NCI-H2171 (cell line): ENCODE results near the gene RBM26.

Experiments used
- DNase-seq: peaks from one replicate; lab custom pipeline; 2025; lab: John Stamatoyannopoulos, UW

The RBM26 gene

DNA sequence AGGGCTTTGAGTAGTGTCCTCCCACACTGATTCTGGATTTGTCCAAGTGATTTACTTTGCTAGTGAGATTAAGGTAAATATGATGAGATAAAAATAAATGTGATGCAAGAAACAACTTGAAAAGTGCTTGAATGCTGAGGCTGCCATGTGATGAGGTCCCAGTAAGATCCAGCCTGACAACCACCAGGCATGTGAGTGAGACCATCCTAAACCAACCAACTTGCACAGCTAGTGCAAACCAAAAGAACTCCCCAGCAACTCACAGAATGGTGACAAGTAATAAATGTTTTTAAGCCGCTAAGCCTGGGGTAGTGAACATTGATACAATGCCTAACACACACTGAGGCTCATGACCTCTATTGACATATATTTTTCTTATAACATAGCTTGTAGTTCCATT is 13.3 kb upstream of the RBM26 start:
- DNase-seq = no peak

DNA sequence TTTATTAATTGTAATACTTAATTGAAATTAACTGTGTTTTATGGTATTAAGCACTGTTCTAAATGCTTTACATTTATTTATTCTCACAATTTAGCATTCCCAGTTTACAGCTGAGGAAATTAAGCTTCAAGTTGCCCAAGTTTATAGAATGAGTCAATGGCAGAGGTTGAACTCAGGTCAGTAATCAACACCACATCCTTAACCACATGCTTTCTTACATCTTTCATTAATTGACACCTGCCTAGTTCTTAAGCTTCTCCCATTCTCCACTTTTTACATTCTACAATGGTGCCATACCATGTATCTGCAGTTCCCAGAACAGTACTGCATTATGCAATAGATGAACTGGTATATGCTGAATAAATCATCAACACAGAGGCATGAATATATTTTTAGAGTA is 11.7 kb upstream of the RBM26 start:
- no peak for DNase-seq

DNA sequence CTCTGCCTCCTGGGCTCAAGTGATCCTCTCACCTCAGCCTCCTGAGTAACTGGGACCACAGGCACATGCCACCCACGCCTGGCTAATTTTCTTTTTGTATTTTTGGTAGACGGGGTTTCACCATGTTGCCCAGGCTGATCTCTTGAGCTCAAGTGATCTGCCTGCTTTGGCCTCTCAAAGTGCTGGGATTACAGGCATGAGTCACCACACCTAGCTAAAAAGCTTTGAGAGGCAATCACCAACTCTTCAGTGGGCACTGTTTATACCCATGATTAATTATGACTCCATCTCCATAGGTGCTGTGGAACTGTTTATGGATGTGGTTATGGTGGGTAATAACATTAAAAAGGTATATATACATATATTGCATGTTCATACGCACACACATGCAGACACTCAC is 7.5 kb upstream of the RBM26 start:
- DNase-seq = no peak

DNA sequence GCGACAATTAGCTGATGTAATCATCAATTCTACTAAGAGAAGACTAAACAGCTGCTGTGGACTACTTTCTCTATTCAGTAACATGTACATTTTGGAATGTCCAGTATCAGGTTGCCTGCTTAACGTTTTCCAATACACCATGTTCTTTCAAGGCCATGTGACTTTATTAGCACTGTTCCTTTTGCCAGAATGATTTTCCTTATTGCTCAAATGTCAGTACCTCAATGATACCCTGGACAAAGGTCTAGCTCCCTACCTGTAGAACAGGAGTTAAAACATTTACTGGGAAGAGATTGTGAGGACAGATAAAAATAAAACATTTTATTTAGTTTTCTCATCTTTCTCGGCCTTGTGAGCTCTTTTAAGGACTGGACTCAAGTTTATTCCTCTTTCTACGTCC is 3.8 kb upstream of the RBM26 start:
- DNase-seq = no peak

DNA sequence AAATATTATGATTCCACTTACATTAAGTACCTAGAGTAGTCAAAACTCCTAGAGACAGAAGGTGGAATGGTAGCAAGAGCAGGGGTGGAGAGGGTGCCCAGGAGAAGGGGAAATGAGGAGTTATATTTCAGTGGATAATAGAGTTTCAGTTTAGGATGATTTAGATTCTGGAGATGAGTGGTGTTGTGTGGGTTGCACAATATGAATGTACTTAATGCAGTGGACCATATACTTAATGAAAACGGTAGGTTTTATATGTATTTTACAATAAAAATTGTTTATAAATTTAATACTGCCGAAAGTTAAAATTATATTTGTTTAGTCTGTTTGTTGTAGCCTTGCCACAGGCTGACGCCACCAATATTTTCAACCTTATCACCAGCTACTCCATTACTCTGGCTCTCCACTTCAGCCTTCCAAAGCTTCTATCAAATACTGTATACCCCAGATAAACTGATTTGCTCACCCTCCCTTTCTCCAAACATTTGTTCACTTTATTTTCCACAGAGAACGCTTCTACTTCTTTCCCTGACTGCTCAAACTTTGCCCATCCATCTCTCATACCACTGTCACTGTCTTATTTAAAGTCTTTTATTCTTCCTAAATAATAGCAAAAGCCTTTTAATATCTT is 1.4 kb upstream of the RBM26 start:
- DNase-seq = no peak

DNA sequence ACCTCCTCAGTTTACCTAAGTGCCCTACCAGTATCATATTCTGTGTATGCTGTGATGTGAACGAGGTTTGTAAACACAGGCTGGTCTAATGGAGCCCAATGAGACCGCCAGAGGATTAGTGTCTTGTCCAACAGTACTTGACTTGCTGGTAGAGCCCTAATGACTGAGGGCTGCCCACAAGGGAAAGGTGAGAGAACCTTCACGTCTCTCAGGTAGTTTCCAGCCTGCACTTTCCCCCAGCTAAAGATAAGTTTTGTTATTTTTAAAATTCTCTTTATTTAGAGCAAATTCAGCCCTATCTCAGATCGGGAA is 498 bp upstream of the RBM26 start:
- no peak for DNase-seq

DNA sequence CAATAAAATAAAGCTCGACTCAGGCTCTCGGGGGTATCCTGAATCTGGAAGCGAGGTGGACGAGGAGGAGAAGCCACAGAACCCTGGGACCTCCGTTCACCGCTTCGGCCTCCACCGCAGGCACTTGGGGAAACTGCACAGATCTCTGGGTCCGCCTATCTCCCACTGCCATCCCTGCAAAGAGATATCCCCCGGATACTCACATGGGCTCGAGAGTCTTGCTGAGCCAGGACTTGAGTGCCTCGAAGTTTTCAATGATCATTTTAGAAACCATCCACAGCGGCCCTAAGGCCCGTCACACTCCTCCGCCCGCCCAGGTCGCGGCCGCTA is 589 bp downstream of the RBM26 start:
- no peak for DNase-seq

DNA sequence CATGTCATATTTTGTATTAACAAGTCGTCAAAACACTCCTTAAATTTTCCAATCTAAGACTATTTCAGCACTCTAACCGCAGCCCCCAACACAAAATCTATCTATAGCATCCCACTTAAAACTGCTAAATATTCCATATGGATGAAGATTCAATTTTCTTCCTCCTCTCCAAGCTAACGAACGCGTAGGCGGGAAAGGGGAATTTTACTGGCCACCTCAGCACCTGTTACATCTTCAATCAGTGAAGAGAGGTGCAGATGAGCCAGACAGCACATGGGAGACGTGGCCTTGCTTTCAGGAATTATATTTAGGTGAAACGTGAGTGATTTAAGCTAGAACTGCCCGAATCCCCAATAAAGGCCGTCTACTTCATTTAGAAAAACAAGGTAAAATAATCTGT is 1.1 kb downstream of the RBM26 start:
- no peak for DNase-seq

DNA sequence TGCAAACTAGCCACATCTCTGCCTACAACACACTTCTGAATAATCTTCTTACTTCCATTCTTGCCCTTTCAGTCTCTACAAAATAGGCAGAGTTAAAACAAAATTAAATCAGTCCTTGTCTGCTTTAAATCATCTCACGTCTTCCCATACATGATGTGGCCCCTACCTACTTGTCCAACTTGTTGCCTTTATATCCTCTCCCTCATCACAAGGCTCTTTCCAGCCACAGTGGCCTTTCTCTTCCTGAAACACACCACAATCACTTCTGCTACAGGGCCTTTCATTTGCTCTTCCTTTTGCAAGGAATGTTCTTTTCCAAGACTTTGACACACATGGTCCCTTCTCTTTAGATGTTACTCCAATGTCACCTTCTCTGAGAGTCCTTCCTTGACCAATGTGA is 1.7 kb downstream of the RBM26 start:
- DNase-seq = no peak

DNA sequence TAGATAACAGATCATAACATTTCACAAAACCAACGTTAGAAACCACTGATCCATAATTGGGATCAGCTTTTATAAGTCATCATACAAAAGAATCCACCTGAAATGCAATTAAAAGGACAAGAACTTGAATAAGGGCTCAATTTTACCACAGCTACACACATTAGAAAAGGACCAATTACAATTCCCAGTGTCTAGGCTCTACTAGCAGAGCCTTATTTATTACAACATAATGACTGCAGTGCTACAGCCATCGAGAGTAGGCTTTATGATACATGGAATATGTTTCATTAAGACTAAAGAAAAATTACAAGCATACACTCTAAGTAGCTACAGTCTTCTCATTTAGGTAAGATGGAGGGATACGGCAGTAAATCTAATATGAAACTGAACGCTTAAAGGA is 2.9 kb downstream of the RBM26 start:
- DNase-seq = no peak

DNA sequence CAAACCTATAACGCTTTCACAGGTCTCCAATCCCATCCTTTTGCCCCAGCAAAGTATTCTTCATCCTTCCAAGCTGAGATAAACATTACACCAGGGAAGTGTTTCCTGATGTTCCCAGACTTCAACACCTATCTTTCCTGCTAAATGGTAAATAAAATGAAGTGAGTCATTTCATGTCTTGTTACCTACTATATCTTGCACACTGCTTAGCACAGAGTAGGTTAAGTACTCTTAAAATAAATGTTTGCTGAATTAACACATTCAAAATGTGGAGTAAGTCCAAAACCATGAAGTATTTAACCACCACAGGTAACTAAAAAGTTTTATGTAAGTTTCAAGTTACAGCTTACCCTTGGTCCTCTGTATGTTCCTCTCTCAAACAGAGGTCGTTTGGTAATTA is 3.4 kb downstream of the RBM26 start:
- no peak for DNase-seq

DNA sequence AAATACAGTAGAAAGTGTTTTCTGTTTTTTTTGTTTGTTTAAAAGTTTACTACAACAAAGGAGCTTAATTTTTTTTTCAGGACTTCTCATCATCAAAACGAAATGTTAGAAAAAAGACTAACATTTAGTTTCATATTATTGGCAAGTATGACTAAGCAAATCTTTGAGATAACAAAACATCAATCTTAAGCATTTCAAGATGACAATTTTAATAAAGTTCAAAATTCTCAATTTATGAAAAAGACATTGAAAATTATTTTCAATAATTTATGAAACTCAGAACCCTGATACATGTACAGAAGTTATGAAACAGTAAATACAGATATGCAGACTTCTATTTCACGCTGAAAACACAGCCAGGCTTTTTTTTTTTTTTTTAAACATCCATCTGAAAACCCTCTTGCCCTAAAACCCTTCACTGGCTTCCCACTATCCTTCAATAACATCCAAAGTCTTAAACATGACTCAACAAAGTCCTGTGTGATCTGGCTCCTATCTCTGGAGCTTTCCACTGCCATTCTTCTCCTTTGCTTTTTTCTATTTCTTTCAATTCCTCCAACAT is 3.9 kb downstream of the RBM26 start:
- DNase-seq = no peak

DNA sequence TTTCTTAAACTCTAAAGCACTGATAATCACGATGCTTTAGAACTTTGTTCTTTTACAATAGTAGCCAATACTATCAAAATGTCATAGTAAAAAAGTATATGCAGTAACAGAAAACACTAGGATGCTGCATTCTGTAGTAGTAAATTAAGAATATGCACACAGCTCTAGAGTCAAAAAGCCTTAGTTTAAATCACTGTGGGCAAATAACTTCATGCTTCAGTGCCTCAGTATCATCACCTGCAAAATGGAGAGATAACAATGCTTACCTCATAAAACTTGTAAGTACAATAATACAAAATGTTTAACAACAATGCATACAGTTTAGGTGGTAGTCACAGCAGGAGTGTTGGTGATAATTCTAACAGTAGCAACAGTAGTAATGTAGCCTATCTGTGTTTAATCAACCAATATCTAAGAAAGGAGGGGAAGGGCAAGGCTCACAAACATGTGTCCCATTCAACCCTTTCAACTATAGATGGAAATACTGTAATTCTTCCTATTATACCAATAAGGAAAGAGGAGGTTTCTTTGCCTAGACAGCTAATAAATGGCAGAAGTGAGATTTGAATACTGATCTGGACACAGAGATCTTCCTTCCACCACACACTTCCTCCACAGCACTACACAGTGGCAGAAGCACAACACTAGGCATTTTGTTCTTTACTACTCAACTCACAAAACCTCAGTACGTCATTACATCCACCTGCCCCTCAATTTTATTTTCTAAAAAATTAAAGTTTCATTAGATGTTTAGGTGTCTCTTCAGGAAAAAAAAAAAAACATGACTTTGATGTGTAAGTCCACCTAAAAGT is 4.6 kb downstream of the RBM26 start:
- DNase-seq = no peak

DNA sequence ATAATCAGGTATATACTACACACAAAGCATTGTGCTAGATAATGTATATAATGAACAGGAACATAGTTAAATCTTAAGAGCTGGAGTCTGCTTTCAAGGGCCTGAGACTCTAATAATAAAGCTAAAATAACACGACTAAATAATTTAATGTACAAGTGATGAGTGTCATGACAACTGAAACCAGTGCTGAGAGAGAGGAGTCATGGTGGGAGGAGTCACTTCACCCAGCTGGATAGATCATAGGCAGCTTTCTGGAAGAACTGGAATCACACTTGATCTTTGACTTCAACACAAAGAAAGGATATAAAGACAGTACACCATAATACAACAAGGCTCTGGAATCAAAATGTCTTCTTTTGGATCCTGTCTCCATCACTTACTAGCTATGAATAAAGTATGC is 7.1 kb downstream of the RBM26 start:
- no peak for DNase-seq

DNA sequence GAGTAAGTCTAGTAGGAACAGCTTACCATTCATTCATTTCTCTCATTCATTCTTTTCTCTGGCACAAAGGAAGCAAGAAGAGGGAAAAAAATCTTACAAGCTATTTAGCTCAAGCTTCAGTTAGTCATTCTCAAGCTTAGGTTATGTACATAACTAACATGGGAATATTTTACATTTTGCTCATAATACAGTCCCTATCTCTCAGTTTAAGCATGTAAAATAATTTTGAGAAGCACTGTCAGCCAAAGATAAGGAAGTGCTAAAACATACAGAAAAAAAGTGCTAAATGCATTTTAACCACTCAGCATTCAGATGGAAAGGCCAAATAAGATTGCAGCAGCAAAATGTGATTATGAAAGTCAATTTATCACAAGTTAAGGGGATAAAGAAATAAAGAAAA is 7.9 kb downstream of the RBM26 start:
- DNase-seq = no peak

DNA sequence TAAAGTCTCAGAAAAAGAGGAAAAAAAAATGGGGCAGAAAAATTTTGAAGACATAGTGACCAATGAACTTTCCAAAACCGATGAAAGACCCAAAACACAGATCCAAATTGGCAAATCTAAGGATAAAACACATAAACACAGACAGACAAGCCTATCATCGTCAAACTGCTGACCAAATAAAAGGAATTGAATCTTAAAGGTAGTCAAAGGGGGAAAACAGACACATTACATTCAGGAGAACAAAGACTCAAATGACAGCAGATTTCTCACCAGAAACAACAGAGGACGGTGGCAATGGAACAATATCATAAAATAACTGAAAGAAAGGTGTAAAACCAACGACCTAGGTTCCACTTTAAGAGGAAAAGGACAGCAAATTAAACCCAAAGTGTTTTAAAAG is 10.2 kb downstream of the RBM26 start:
- DNase-seq = no peak

DNA sequence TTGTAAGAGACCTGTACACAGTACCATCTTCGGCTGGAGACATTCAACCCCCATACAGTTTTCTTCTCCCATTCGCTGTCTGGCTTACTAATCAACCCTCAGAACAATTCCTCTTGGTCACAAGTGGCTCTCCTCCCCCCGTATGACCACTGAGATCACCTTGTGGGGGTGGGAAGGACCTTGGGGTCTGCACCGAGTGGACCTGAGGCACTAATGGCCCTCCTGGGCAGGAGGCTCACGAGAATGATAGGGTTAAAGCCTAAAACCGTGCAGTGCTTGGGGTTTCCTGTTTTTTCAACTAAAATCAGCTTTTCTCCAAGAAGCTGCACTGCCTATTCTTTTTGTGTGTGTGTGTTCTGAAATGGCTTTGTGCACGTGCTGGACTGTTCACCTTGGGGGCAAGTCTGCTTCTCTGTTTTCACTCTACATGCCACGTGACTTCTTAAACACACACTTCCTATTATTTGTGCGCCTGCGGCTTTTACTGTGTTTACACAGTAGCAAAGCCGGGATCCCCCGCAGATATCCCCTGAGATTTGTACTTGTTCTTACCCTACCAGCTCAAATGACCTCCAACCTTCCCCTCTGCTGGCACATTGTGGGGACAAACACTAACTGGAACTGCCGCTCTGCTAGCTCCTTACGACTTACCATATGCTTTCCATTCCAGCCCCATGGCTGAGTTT is 12.3 kb downstream of the RBM26 start:
- peak; percentile 48 for DNase-seq

DNA sequence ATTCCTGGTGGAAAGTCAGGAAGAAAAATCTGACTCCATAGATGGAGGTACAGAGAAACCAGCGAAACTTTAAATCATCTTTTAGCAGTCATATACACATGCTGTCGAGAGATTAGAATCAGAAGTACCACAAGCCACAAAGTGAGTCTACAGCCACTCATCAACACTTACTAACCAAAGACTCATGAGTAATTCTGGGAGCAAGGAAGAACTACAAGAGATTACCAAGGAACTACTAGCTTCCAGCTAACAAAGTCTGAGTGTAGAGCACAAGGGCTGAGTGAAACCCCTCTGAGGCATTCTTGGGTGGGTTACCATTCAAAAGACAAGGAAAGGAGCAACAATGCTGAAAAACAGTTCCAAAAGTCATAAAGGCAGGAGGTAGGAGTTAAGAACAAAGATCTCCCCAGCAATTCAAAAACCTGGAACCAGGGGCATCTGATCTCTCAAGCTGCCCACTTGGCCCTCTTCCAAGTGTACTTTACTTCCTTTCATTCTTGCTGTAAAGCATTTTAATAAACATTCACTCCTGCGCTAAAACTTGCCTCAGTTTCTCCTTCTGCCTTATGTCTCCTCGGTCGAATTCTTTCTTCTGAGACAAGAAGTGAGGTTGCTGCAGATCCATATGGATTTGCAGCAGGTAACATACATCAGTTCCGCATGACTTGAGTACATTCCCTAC is 13.0 kb downstream of the RBM26 start:
- peak; percentile 15 for DNase-seq

DNA sequence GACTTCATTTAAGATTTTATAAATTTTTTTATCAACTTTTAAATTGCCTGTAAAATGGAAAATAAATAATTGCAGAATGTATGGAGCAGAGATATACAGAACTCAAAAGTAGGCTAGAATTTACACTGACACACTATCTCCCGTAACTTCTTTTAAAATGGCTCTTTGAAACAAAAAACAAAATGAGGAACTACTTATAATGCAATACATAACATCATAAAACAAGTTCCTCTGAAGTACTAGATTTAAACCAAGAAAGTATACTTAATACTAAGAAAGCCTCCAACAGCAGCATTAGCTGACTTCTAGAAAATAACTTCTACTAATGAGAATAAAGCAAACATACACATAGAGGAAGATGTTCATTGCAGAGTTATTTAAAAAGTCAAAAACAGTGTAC is 17.0 kb downstream of the RBM26 start:
- DNase-seq = no peak

DNA sequence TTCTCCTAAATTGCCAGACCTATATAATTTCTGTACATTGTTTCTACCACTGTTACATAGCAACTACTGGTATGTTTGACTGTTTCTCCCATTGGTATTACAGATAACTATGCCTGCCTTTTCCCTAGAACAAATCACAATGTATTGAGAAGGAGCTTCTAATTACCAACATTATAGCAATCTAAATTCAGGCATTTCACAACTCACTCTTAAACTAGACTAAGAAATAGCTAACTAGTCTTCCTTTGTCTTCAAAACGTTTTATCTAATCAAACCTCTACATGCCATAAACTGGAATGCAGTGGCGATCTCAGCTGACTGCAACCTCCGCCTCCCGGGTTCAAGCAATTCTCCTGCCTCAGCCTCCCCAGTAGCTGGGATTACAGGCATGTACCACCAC is 18.2 kb downstream of the RBM26 start:
- no peak for DNase-seq

DNA sequence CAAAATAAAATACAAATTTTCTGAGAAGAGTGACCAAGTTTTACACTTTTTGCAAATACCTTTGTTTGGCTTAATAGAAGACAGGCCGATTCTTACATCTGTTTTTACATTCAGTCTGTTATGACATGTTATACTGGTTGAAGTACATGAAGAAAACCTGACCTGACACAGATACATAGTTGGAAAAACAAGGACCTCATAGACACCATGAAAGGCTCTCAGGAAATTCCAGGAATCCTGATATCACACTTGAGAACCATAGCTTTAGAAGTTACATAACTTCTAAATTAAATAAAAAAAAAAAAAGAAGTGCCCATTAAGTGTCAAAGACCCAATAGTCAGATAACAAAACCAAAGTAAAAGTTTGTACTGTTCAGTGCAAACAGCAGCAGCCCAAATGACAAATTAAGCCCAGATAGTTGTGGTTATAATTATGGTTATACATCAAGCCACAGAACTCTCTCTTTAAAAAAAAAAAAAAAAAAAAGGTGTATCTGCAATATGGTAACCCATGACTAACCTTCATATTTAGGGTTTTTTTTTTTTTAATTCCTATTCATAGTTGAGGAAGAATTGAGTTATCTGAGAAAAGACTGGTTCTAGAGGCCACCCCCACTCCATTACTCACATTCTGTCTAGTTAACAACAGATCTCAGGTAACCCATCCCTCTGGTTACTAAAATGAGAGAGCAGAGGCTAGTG is 19.8 kb downstream of the RBM26 start:
- DNase-seq = no peak

DNA sequence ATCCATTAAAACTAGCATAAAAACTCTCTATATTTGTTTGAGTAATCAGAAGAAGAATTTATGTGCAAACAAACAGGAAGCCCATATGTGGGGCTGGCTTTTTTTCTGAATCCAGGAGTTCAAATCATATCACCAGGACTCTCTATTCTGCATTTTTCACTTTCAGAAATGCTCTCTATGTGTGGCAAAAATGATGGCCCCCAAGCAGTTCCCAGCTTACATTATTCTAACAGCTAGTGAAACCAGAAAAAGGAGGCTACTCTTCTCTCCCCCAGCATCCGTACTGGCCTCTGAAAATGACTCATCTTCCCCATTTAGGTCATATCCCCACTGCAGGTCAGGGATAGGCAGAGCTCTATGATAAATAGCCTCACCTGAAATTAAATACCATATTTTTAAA is 20.4 kb downstream of the RBM26 start:
- no peak for DNase-seq
